ENCODE measurements around the gene MT4. TPM values are rescaled to one million over a fixed set of nuclear protein-coding genes. Genes with fewer than 3 reads are reported as not detected.

The MT4 gene
- total and polyA plus RNA-seq, 11 donors, result not detected

DNA sequence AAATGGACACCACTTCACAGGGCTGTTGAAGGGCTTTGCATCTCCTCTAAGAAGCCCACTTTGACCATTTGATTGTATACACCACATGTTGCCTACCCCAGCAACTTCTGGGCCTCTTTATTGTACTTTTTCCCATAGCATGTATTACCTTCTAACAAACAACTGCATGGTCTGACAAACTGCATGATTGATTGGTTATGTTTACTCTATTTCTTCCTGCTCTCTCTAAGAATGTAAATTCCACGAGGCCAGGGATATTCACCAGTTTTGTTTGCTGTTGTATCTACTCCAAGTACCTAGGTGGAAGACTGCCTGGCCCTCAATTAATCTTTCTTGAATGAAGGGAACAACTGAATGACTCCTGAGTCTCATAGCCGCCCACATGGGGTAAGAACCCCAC lies 22.8 kb upstream of the MT4 start:
- no peak for ATAC-seq
- intact Hi-C loops (cut with DNase I), result no loop called here
- 34 to 64% (median 37%) methylated on average over 2 of the region's 2 CpGs for WGBS, 4 donors

DNA sequence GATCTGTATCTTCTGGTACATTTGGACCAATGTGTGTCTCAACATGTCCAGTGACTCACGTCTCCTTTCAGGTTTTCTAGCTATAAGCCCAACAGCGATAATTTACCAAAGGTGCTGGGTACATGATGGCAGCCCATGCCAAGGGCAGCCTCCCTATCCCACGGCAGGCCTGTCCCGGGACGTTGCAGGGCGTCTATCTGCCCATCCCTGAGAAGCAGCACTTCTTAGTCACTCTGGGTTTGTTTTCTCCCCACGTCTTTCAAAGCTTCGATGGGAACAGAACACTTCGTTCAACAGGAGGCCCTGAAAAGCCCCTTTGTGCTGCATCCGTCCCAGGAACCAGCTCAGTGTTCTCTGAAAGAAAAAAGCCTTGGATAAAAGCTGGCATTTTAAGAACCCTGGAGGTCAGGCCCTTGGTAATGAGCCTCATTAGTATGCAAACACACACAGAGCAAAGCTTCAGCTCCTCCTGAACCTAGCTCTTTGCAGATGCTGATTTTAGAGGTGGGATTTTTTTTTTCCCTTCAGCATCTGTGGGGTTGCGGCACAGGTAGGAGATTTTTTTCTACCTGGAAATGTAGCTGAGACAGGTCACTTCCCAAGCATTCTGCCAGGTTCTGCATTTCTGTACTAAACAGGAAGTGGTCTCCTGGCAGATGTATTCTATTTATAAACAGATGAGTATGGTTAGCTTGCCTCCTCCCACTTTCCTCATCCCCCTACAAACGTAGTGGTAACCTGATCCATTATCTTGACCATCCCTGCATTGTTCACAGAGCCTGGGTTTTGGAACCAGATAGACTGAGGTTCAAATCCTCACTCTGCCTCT lies 17.5 kb upstream of the MT4 start:
- Histone ChIP-seq H3K4me3 (no peak overlapping the region), H3K36me3 (no peaks in the 10 kb centered on the region), H3K9me3 (no peaks in the 10 kb centered on the region), H3K4me1 (peaks cover 2 to 10% (median 7%) of the 10 kb centered on the region in 12 donors), H3K27me3 (no peaks in the 10 kb centered on the region), H3K27ac (peak overlapping the region in 1 of 12 donors; percentile 47)
- ATAC-seq, result no peak
- DNase-seq, result no peak
- intact Hi-C loops (cut with DNase I), result no loop called here
- no peak for TF ChIP-seq POLR2A (IDR thresholded peaks at IDR 0.05)
- 35 to 41% (median 39%) methylated on average over 12 of the region's 12 CpGs for WGBS, 4 donors

More for the DNA sequence above, 22.8 kb upstream of the MT4 start:
- DNase-seq, result no peak
- Histone ChIP-seq H3K4me3 (no peak overlapping the region), H3K4me1 (no peaks in the 10 kb centered on the region), H3K27ac (no peak overlapping the region), H3K9me3 (no peaks in the 10 kb centered on the region), H3K27me3 (peaks cover 0 to 11% (median 0%) of the 10 kb centered on the region in 9 donors), H3K36me3 (no peaks in the 10 kb centered on the region)
- TF ChIP-seq POLR2A (IDR thresholded peaks at IDR 0.05), result no peak
- TF ChIP-seq, protein P1, sequence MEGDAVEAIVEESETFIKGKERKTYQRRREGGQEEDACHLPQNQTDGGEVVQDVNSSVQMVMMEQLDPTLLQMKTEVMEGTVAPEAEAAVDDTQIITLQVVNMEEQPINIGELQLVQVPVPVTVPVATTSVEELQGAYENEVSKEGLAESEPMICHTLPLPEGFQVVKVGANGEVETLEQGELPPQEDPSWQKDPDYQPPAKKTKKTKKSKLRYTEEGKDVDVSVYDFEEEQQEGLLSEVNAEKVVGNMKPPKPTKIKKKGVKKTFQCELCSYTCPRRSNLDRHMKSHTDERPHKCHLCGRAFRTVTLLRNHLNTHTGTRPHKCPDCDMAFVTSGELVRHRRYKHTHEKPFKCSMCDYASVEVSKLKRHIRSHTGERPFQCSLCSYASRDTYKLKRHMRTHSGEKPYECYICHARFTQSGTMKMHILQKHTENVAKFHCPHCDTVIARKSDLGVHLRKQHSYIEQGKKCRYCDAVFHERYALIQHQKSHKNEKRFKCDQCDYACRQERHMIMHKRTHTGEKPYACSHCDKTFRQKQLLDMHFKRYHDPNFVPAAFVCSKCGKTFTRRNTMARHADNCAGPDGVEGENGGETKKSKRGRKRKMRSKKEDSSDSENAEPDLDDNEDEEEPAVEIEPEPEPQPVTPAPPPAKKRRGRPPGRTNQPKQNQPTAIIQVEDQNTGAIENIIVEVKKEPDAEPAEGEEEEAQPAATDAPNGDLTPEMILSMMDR (IDR thresholded peaks at IDR 0.05), result no peak

DNA sequence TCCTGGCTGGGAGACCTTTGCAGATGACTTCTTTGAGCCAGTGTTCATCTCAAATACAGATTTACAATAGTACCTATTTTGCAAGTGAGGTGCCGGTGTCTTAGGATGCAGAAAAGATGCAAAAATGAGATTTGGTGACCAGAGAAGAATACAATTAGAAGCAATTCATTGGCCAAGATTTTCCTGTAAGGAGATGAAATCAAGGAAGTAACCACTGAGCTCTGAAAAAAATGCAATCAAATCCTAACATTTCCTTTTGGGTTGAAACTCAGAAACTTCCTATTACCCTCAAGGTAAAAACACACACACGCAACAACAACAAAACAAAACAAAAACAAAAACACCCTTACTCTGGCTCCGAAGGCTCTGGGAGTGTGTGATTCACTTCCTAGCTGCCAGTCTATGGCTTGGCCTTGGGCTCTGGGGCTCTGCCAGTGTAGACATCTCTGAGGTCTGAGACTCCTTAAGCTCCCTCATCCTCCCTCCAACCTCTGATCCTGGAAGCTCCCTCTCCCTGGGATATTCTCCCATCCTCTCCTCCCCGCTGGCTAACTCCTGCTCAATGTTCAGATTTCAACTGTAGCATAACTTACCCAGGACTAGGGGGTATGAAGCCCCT lies 16.8 kb upstream of the MT4 start:
- WGBS, 4 donors, result 71 to 82% (median 81%) methylated on average over 4 of the region's 4 CpGs
- H3K36me3 ChIP-seq, result no peaks in the 10 kb centered on the region
- TF ChIP-seq, protein P1 (IDR thresholded peaks at IDR 0.05), result no peak
- TF ChIP-seq POLR2A (IDR thresholded peaks at IDR 0.05), result no peak
- DNase-seq (no peak), ATAC-seq (no peak)
- no peaks in the 10 kb centered on the region for H3K27me3 ChIP-seq
- H3K4me3 ChIP-seq, result no peak overlapping the region
- intact Hi-C loops (cut with DNase I), result no loop called here
- H3K27ac ChIP-seq, result peak overlapping the region in 1 of 12 donors; percentile 38
- peaks cover 2 to 13% (median 8%) of the 10 kb centered on the region in 12 donors for H3K4me1 ChIP-seq
- H3K9me3 ChIP-seq, result no peaks in the 10 kb centered on the region

DNA sequence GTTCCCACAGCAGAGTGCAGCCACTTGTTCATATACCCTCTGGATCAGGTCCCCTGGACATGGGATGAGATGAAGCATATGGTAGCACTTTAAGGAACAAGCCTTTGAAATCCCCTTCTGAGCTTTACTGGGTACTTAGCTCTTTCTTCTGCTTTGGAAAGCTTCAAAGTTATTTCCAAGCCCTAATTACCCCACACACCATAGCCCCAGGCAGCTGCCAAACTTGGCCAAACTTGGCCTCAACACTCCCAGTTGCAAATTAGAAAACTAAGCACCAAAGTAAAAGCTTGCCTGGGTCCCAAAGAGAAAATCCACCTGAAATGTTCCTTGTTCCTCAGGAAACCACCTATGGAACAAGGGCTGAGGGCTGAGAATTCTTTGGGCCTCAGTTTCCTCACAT lies 15.7 kb upstream of the MT4 start:
- ATAC-seq, result no peak
- Histone ChIP-seq H3K4me1 (peaks cover 2 to 13% (median 8%) of the 10 kb centered on the region in 12 donors), H3K27me3 (peaks cover 0 to 2% (median 0%) of the 10 kb centered on the region in 9 donors), H3K4me3 (no peak overlapping the region), H3K27ac (no peak overlapping the region), H3K36me3 (no peaks in the 10 kb centered on the region), H3K9me3 (no peaks in the 10 kb centered on the region)
- no peak for DNase-seq
- intact Hi-C loops (cut with DNase I), result no loop called here
- TF ChIP-seq, protein P1 (IDR thresholded peaks at IDR 0.05), result no peak
- TF ChIP-seq POLR2A (IDR thresholded peaks at IDR 0.05), result no peak

All from heart left ventricle (tissue), 16 donors.